GM19395 (cell line): Measurements from ENCODE around the gene NCAPG.

Experiments
- ATAC-seq: cut with Tn5 transposase; IDR thresholded peaks from one replicate; pipeline ENCODE4 v1.9.1; 2021; ENCODE audit warnings: mild to moderate bottlenecking, moderate library complexity; ENCODE audit not compliant: unreplicated experiment

NCAPG gene, protein sequence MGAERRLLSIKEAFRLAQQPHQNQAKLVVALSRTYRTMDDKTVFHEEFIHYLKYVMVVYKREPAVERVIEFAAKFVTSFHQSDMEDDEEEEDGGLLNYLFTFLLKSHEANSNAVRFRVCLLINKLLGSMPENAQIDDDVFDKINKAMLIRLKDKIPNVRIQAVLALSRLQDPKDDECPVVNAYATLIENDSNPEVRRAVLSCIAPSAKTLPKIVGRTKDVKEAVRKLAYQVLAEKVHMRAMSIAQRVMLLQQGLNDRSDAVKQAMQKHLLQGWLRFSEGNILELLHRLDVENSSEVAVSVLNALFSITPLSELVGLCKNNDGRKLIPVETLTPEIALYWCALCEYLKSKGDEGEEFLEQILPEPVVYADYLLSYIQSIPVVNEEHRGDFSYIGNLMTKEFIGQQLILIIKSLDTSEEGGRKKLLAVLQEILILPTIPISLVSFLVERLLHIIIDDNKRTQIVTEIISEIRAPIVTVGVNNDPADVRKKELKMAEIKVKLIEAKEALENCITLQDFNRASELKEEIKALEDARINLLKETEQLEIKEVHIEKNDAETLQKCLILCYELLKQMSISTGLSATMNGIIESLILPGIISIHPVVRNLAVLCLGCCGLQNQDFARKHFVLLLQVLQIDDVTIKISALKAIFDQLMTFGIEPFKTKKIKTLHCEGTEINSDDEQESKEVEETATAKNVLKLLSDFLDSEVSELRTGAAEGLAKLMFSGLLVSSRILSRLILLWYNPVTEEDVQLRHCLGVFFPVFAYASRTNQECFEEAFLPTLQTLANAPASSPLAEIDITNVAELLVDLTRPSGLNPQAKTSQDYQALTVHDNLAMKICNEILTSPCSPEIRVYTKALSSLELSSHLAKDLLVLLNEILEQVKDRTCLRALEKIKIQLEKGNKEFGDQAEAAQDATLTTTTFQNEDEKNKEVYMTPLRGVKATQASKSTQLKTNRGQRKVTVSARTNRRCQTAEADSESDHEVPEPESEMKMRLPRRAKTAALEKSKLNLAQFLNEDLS

DNA sequence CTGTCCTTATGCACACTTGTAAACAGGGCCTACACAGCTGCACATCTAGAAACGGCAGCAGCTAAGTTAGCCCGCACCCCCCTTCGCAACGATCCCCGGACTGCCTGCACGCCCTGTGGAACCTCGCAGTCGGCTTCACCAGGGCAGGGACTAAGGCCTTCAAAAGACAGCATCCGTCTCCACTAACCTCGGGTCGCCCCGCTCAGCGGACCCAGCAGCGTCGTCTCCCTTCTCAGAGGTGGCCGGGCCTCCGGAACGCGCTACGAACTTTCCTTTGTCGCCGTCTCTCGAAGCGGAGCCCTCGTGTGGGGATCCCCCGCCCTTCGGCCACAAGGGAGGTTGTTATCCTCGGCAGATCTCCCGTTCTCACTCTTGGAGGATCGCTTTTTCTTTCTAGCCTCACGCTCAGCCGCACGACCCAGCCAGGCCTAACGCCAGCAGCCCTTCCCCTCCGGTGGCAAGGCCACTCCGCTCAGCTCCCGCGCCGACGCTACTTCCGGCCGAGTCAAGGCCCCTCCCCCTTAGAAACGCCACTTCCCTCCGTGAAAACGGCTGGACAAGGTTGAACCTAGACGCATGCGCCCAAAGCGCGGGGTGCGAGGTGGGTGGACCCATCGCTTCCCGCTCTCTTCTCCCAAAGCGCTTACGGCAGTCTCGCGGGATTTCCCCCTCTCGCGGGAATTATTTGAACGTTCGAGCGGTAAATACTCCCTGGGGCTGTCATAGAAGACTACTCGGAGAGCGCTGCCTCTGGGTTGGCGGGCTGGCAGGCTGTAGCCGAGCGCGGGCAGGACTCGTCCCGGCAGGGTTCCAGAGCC, at the start of gene NCAPG, which contains the start of gene DCAF16:
TSS of gene NCAPG (plus strand) at position 720 of the 818 bp plus-strand sequence. CDS start 99 bp downstream, outside the sequence.
TSS of gene DCAF16 (minus strand) at position 498 of the 818 bp plus-strand sequence. CDS start 6,616 bp downstream, outside the sequence.
- ATAC-seq: peak; percentile 90

DNA sequence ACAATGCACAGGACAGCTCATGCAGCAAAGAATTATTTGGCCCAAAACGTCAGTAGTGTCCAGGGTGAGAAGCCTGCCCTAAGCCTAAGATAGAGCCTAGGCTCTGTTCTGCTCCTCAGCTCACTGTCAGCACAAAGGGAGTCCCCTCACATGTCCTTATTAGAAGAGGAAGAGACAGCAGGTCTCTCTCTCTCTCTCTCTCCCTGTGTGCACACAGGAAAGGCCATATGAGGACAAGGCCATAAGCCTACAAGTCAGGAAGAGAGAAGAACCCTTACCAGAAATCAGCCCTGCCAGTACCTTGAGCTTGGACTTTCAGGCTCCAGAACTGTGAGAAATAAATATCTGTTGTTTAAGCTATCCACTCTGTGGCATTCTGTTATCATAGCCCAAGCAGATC, 49.7 kb upstream of the NCAPG start:
- ATAC-seq: no peak

DNA sequence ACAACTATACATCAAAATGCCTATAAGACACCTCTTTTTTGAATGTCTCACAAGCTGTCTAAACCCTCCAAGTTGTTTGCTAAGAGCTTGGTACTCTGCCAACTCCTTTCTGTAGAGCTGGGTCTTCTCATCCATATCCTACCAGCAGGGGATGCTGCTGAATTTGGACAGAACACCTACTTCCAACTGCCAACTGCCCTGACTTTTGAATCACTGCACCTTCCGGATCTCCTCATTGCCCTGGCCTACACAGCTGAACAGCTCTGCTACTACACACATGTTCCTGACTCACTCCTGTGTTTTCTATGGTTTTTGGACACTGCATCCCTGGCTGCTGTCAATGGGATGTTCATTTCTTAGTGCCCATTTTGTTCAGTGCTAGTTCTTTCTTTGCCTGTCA, 48.1 kb upstream of the NCAPG start:
- ATAC-seq: no peak

DNA sequence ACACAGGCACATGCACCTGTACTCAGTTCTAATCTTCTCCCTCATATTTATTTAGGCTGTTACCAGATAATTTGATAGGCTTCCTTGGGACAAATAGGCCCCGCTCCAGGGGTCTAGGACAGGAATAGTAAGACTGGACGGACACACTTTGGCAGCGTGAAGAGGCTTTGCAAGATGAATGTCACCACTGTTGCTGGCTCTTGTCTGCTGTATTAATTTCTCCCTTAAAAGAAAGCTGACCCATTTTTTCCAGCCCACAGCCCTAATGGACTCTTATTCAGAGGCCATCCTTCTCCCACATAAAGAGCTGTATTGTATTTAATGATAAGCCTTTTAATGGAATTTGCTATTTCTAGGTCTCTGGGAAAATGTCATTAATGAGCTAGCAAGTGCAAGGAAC, 47.4 kb upstream of the NCAPG start:
- ATAC-seq: no peak

DNA sequence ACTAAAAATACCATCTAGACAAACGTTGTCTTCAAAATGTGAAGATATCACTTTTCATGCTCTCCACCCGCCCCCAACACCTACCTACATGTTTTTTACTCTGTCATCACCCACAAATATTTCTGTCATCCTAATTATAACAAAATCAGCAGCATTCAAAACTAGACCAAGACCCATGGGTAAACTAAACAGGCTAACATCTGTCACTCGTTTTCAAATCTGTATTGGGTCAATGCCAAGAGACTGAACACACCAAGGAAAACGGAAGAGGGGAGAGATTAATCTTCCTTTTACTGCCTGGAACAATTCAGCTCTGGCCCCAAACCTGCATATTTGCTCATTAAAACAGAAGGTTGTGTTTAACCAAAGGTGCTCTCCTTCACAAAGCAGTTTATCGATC, 46.8 kb upstream of the NCAPG start:
- ATAC-seq: no peak

DNA sequence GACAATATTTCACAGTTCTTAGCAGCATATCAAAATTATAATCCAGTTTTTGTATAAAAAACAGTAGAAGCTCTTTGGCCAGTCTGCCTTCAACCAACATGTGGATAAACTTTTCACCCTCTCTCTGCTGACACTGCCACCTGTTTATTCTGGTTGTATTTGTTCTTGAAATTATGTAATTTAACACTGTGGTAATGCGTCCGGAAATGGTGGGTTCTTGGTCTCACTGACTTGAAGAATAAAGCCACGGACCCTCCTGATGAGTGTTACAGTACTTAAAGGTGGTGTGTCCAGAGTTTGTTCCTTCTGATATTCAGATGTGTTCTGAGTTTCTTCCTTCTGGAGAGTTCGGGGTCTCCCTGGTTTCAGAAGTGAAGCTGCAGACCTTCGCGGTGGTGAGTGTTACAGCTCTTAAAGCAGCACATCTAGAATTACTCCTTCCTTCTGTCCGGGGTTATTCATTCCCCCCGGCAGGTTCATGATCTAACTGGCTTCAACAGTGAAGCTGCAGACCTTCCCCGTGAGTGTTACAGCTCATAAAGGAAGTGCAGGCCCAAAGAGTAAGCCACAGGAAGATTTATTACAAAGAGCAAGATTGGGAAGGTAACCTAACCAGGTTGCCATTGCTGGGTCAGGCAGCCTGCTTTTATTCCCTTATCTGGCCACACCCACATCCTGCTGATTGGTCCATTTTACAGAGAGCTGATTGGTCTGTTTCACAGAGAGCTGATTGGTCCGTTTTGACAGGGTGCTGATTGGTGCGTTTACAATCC, 45.1 kb upstream of the NCAPG start:
- no peak for ATAC-seq

DNA sequence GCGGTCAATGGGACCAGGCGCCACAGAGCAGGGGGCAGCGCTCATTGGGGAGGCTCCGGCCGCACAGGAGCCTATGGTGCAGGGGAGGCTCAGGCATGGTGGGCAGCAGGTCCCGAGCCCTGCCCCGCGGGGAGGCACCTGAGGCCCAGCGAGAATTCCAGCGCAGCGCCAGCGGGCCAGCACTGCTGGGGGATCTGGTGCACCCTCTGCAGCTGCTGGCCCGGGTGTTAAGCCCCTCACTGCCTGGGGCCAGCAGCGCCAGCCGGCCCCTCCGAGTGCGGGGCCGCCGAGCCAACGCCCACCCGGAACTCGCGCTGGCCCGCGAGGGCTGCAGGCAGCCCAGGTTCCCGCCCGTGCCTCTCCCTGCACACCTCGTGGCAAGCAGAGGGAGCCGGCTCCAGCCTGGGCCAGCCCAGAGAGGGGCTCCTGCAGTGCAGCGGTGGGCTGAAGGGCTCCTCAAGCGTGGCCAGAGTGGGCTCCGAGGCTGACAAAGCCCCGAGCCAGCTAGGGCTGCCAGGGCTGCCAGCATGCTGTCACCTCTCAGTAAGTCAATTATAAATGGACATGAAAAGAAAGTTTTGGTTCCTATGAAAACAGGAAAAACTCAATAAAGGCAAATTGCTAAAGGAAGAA, 43.8 kb upstream of the NCAPG start:
- ATAC-seq: no peak

DNA sequence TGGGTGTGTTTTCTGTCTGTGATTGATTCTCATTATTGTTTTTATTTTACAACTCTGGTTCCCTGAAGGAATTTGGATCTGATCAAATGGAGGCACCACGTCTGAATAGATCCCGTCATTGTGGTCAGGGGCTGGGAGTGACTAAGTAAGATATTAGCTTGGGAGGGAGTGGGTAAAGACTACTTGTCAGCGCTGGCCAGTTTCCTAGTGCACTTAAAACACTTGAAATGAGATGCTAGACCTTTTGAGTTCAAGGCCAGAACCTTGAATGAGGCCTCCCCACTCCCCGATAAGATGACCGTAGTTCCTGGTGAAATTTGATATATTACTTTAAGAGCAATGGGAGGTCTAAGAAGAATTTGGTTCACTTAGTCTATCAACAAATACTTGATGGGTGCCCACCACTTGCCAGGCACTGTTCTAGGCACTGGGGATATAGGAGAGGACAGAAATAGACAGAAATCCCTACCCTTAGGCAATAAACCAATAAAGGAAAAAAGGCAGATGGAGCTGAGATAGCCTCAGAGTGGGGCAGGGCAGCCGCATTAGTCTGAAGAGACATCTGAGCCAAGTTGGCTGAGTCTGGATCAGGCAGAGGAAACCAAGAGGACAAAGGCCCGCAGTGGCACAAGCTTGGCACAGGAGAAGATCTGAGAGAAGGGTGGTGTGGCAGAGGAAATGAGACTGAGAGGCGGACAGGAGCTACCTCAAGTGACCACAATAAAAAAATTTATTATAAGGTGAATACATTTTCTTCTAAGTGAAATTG, 41.2 kb upstream of the NCAPG start:
- no peak for ATAC-seq

DNA sequence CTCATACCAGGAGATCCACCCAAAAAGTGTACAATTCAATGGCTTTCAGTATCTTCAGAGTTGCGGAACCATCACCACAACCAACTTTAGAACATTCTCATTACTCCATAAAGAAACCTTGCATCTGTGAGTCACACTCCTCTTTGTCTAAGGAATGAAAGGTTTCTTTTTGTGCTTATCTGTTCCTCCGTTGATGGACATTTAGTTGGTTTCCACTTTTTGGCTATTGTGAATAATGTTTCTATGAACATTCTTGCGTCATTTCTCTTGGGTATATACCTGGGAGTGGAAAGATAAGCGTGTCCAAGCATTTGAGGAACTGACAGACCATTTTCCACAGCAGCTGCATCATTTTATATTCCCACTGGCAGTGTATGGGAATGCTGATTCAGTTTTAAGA, 39.9 kb upstream of the NCAPG start:
- no peak for ATAC-seq

DNA sequence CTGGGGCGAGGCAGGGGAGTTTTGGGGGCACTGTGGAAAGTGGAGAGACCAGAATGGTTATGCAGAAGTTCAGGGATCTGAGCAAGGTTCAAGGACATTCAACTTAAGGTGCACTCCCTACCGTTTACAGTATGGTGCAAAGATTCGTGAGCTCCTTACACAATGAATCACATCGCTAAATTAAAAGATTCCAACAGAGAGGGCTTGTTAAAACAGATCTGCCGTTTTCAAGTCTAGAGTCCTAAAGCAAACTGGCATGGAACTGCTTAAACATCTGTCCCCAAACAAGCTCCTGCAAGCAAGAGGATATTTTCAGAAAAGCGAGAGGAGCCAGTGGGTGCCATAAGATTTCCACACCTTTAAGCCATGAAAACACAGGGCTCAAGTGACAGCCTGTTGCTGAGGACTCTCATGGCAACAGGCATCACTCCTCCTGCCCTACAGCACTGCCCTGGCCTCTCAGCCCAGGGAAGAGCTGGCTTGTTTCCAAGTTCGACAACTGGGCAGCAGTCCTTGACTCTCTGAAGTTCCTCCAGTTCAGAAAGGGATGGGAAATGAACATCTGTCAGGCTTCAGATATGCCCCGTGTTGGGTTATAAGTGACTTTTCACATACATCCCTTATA, 39.4 kb upstream of the NCAPG start:
- ATAC-seq: no peak

DNA sequence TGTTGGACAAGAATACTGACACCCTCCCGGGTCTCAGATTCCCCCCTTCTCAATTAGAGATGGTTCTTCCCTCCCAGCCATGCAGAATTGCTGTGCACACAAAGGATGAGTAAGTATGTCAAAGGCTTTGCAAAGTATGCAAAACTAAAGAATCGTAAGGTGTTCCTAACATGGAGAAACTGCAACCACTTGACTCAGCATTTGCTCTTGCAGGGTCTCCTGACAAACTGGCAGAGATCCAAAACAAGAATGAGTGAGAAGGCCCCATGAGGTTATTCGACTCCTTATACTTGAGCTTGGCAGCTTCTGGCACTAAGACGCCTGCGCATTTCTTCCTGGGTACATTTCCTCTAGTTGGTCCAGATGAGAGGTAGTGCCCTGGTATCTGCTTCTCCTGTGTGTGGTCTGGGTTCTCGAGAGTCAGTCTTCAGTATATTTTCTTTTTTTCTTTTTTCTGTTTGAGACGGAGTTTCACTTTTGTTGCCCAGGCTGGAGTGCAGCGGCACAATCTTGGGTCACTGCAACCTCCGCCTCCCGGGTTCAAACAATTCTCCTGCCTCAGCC, 37.6 kb upstream of the NCAPG start:
- no peak for ATAC-seq

DNA sequence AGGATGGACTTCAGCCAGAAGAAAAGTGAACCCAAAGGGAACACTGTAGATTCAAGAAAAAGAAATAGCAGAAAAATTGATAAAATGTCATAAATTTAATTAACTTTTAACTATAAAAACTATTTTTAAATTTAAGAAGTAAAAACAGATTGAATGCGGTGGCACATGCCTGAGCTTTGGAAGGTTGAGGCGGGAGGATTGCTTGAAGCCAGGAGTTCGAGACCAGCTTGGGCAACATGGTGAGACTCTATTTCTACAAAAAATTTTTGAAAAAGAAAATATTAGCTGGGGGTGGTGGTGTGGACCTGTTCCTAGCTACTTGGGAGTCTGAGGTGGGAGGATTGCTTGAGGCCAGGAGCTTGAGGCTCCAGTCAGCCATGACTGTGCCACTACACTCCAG, 32.3 kb upstream of the NCAPG start:
- ATAC-seq: no peak

DNA sequence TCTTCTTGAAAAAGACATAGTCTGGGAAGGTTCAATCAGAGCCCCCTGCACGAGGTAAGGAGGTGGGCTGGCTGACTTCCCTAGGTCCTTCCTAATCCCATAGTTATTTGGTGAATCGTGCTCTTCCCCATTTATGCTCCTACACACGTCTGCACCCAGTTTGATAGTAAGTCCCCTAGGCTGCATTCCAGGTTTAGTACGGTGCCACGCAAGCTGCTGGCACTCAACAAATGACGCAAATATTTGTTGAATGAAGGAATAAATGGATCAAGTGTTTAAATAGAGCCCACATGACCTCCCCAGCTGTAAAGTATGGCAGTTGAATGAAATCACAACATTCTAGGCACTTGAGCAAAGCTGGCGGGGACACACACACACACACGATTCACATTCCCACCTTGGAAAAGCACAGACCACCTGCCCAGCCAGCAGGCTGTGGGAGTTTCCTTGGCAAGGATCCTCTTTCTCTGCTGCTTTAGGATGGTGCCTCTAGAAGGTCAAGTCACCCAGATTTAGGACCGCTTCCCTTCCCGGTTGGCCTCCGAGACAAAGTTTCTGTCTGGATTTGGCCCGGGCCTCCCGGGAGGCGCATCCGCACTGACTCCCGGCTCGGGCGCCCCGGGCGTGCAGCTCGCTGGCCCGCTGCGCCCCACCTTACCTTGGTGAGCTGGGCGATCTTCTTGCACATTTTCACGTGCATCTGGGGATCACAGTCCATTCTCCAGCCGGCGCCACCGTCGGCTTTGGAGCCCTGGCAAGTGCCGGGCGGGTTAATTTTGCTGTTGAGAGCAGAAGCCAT, 30.1 kb upstream of the NCAPG start:
- peak; percentile 24 for ATAC-seq

DNA sequence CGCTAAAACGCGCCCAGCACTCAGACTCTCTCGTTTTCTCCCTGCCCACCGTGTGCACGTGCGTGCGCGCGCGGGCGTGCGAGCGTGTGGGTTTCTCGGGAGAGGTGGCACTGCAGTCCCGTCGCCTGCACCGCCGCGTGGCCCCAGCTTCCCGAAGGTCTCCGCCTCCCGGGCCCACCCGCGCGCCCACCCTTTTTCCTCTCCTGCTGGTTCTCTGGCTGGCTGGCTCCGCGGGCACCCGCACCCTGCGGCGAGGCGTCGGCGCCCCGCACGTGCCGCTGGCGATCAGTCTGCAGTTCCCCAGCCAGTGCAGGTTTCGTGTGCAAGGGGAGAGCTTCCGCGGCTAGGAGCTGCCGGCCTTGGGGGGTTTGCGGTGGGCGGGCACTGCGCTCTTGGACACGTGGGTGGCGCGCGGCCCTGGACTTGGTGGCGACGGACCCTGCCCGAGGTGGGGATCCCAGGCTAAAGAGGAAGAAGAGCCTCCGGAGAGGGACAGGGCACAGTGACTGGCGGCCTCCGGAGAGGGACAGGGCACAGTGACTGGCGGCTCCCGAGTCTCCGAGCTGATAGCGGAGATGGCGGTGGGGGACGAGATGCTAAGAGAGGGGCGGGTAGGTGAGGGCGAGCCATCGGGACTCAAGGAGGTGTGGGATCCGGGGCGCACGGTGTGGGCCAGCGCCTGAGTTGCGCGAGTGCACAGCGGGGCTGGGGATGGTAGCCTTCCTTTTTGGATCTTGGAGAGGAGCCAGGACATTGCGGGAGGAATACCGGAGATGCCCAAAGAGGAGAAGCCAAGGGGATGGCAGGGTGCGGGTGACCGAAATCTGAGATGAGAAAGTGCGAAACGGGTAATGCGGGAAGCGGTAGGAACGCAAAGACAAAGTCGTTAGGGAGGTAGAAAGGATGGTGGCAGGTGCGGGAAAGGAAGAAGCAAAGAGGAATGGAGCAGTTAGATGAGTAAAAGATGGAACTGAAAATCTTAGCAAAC, 29.2 kb upstream of the NCAPG start, which contains the start of gene FAM184B:
TSS of gene FAM184B (minus strand) at position 322 of the 988 bp plus-strand sequence. CDS start 322 bp downstream, outside the sequence.
- peak; percentile 48 for ATAC-seq

DNA sequence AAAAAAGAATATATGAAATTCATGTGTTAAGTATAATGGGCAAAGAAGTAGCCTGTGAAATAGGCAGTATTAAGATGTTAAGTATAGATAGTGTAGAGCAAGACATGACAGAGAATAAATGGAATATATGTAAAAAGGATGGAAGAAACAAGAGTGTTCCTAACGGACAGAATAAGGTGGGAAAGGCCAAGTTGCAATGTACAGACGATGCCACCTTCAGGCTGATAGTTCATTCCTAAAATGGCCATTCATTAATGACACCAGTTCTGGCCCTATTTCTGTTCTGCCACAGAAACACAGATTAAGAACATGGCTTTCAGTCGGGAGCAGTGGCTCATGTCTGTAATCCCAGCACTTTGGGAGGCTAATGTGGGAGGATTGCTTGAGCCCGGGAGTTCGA, 24.9 kb upstream of the NCAPG start:
- no peak for ATAC-seq

DNA sequence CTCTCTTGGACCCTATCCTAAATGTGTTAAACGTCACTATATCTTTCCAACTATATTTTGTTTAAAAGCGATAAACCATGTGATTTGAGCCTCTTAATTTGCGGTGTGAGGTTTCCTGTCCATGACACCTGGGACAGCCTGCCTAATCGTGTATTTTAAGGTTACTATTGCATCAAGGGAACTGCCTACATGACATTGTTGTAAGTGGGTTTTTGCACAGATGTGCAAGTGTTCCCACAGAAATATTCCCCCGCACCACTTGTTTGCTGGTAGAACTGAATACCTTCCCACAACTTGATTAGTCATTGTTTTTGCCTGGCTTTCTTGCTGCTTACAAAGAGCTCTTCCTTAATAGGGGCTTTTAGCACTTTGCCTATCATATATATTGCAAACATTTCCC, 24.2 kb upstream of the NCAPG start:
- peak; percentile 56 for ATAC-seq
